CD4-positive, alpha-beta T cell (primary cell): Measurements from ENCODE around the gene NXF2. TPM values are rescaled to one million over a fixed set of nuclear protein-coding genes. Genes with fewer than 3 reads are reported as not detected.
"Not testable (repeated sequence)": the region's sequence is repeated elsewhere in the genome, so short reads cannot be mapped to it uniquely, and the experiment has no call there.

Experiments used
- ATAC-seq: fragments of 200-7000 bp; cut with Tn5 transposase; one replicate; pipeline ENCODE4 v1.10.0; 2022; ENCODE audit warnings: mild to moderate bottlenecking; ENCODE audit not compliant: poor library complexity
- CTCF ChIA-PET: fragments of 350-600 bp; sonication (Branson Sonifier 250); formaldehyde crosslinking; loops from one replicate; lab custom pipeline; 2021; ENCODE audit warnings: antibody characterized with exemption, inconsistent platforms; lab: Charles Lee
- POLR2A ChIA-PET: fragments of 350-600 bp; sonication (Branson Sonifier 250); formaldehyde crosslinking; loops from one replicate; lab custom pipeline; 2021; ENCODE audit warnings: antibody characterized with exemption, inconsistent platforms; lab: Charles Lee
- DNase-seq, 14 experiments: peaks; one replicate each; pipeline ENCODE4 v3.0.0-alpha.2; 2013 to 2020; ENCODE audit warnings: mixed read lengths in 2 of 14
- H3K27ac ChIP-seq, 2 donors: one replicate each; pipeline versions ENCODE4 v1.5.1 to v1.7.0; 2013; ENCODE audit warnings: low read length in 2 of 2, low read depth in 1 of 2, mild to moderate bottlenecking in 1 of 2
- H3K27me3 ChIP-seq, 2 experiments: 1 replicate in 1 of 2; 2 replicates in 1 of 2; pipeline versions ENCODE4 v1.6.1 to v1.7.0; 2013; ENCODE audit warnings: low read length in 2 of 2, control low read depth in 1 of 2, mild to moderate bottlenecking in 1 of 2, moderate library complexity in 1 of 2; ENCODE audit not compliant: insufficient read depth in 2 of 2, control insufficient read depth in 1 of 2
- H3K36me3 ChIP-seq: one replicate; pipeline ENCODE4 v1.6.1; 2013; ENCODE audit warnings: low read length, control low read depth; ENCODE audit not compliant: insufficient read depth
- H3K4me1 ChIP-seq: one replicate; pipeline ENCODE4 v1.6.1; 2013; ENCODE audit warnings: low read length, control low read depth; ENCODE audit not compliant: insufficient read depth
- H3K4me3 ChIP-seq: one replicate; pipeline ENCODE4 v1.5.1; 2013; ENCODE audit warnings: mild to moderate bottlenecking, low read length, moderate library complexity
- H3K9me3 ChIP-seq, 2 experiments: 1 replicate in 1 of 2; 2 replicates in 1 of 2; pipeline versions ENCODE4 v1.6.1 to v1.7.0; 2013; ENCODE audit warnings: low read length in 2 of 2, mild to moderate bottlenecking in 2 of 2, control low read depth in 1 of 2, moderate library complexity in 1 of 2; ENCODE audit not compliant: control insufficient read depth in 1 of 2, insufficient read depth in 1 of 2
- H3K27ac Mint-ChIP-seq: one replicate; pipeline ENCODE4 v1.8.0; 2020; ENCODE audit warnings: mixed read lengths
- H3K27me3 Mint-ChIP-seq: one replicate; pipeline ENCODE4 v1.8.0; 2021; ENCODE audit warnings: mixed read lengths
- H3K36me3 Mint-ChIP-seq: one replicate; pipeline ENCODE4 v1.8.0; 2021; ENCODE audit warnings: low read depth, mixed read lengths
- H3K4me1 Mint-ChIP-seq: one replicate; pipeline ENCODE4 v1.8.0; 2021; ENCODE audit warnings: low read depth, mixed read lengths
- H3K4me3 Mint-ChIP-seq: one replicate; pipeline ENCODE4 v1.8.0; 2020; ENCODE audit warnings: mild to moderate bottlenecking, mixed read lengths
- H3K9me3 Mint-ChIP-seq: one replicate; pipeline ENCODE4 v1.8.0; 2020; ENCODE audit warnings: mixed read lengths
- intact Hi-C, 2 experiments: fragments of 100-400 bp; cut with DNase I in 1 of 2; cut with micrococcal nuclease in 1 of 2; formaldehyde crosslinking; loops; one replicate each; pipeline versions ENCODE4 v1.15.1 to v1.9.0; 2023 to 2025; cut with DNase I, micrococcal nuclease
- polyA plus RNA-seq, 2 donors: library from polyadenylated mRNA; unstranded; fragments of 120-200 nt; gene quantifications; one replicate each; pipeline ENCODE4 v1.2.1, GENCODE V29; 2013
- total RNA-seq, 174 experiments: library from RNA in 2 of 174; stranded (reverse) in 2 of 174; gene quantifications; one replicate each; pipeline ENCODE4 v1.2.3 and lab custom pipeline; 2021 to 2026

Gene NXF2, protein sequence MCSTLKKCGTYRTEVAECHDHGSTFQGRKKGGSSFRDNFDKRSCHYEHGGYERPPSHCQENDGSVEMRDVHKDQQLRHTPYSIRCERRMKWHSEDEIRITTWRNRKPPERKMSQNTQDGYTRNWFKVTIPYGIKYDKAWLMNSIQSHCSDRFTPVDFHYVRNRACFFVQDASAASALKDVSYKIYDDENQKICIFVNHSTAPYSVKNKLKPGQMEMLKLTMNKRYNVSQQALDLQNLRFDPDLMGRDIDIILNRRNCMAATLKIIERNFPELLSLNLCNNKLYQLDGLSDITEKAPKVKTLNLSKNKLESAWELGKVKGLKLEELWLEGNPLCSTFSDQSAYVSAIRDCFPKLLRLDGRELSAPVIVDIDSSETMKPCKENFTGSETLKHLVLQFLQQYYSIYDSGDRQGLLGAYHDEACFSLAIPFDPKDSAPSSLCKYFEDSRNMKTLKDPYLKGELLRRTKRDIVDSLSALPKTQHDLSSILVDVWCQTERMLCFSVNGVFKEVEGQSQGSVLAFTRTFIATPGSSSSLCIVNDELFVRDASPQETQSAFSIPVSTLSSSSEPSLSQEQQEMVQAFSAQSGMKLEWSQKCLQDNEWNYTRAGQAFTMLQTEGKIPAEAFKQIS
- total RNA-seq (not detected), total RNA-seq (lab: John Stamatoyannopoulos, UW) (0 reads per million in 172 experiments)
- not detected for polyA plus RNA-seq (2013, experiment 1 of 2)
- polyA plus RNA-seq (2013, experiment 2 of 2), result not detected

DNA sequence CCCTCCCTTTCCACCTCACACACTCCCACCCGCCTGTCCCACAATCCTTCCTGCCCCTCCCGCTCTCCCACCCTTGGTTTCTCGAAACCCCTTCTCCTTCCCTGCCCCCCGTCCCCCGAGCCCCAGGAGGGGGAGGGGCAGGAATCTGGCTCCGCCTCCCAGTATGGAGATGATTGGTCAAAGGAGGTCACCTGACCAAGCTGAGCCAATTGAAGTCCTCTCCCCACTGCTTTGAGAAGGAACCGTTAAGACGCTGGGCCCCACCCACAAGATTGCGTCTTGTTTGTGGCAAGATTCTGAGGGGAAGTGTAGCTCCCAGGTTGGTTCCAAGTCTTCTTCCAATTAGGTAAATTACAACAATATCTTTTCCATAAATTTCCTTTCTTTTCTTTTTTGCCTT, at the start of gene NXF2:
Gene NXF2 (plus strand): TSS at position 275 of the 400 bp plus-strand sequence. CDS start 59,912 bp downstream, outside the sequence.
- H3K27me3 ChIP-seq, H3K4me1 ChIP-seq, H3K9me3 ChIP-seq, H3K4me1 Mint-ChIP-seq, intact Hi-C loops, CTCF ChIA-PET, H3K27ac ChIP-seq, POLR2A ChIA-PET, H3K4me3 ChIP-seq, H3K9me3 Mint-ChIP-seq, H3K36me3 Mint-ChIP-seq, DNase-seq, H3K4me3 Mint-ChIP-seq, H3K36me3 ChIP-seq, ATAC-seq, H3K27me3 Mint-ChIP-seq, H3K27ac Mint-ChIP-seq: not testable (repeated sequence)

DNA sequence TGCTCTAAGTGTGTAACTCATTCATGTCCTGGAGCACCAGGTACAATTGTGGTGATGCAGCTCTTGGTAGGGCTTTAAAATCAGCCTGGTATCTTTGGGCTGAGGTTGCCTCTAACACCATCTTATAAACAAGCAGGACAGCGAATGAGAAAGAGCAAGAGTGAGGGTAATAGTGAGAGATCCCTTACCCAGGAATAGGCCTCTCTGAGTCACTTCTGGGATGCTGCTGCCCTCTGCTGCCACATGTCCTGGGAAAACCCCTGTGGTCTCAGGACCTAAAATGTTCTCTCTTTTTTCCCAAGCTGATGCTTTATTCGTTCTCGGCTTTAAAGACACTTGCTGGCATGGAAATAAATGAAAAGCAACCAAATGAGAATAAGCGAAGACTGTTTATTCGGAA, 39.0 kb upstream of the NXF2 start:
- POLR2A ChIA-PET, CTCF ChIA-PET, intact Hi-C loops, H3K27me3 Mint-ChIP-seq, H3K4me1 ChIP-seq, DNase-seq, H3K9me3 Mint-ChIP-seq, H3K27ac ChIP-seq, H3K27ac Mint-ChIP-seq, H3K36me3 ChIP-seq, H3K4me1 Mint-ChIP-seq, ATAC-seq, H3K27me3 ChIP-seq, H3K36me3 Mint-ChIP-seq, H3K4me3 Mint-ChIP-seq, H3K9me3 ChIP-seq, H3K4me3 ChIP-seq: not testable (repeated sequence)

DNA sequence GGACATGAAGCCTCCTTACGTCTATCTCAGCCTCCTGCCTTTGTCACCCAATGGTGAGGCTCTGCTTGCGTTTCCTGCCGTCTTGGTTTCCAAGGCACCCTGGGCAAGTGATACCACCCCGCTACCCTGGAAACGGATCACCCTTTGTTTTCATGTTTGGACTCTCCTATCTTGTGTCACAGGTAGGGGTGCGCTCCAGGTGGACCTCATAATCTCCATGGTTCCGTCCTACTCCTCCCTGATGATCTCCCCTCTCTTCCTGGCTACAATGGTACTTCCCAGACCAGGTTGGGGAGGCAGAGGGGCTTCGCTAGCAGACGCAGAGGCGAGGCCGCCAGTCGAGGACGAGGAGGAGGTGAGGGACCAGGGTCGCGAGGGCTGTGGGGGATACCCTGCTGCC, 32.0 kb upstream of the NXF2 start, which contains the start of gene TCP11X1:
Gene TCP11X1 (plus strand): TSS at position 316 of the 400 bp plus-strand sequence.
- H3K9me3 ChIP-seq, H3K4me1 Mint-ChIP-seq, H3K4me3 ChIP-seq, H3K36me3 ChIP-seq, H3K27ac Mint-ChIP-seq, intact Hi-C loops, H3K4me1 ChIP-seq, H3K27me3 ChIP-seq, H3K9me3 Mint-ChIP-seq, POLR2A ChIA-PET, H3K36me3 Mint-ChIP-seq, CTCF ChIA-PET, H3K27me3 Mint-ChIP-seq, ATAC-seq, H3K4me3 Mint-ChIP-seq, DNase-seq, H3K27ac ChIP-seq: not testable (repeated sequence)

DNA sequence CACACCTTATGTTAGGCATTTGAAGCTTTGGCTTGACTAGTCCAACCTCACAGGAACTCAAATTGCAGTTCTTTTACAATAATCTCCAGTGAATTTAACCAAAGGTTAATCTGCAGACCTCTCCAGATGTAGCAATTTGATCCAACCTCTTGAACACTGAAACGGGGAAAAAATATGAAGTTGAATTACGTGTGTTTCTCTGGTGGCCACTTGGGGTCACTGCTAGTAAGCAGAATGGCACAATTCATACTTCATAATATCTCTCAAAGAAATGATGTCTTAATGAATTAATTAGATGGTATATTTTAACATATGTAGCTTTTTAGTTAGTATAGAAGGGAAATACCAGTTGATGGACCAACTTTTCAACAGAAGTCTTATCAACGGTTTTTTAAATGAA, 30.5 kb upstream of the NXF2 start:
- H3K36me3 Mint-ChIP-seq, H3K36me3 ChIP-seq, POLR2A ChIA-PET, H3K27me3 ChIP-seq, CTCF ChIA-PET, DNase-seq, H3K4me3 Mint-ChIP-seq, intact Hi-C loops, H3K4me1 ChIP-seq, H3K4me3 ChIP-seq, H3K27ac ChIP-seq, H3K4me1 Mint-ChIP-seq, H3K27me3 Mint-ChIP-seq, H3K27ac Mint-ChIP-seq, H3K9me3 ChIP-seq, H3K9me3 Mint-ChIP-seq, ATAC-seq: not testable (repeated sequence)

DNA sequence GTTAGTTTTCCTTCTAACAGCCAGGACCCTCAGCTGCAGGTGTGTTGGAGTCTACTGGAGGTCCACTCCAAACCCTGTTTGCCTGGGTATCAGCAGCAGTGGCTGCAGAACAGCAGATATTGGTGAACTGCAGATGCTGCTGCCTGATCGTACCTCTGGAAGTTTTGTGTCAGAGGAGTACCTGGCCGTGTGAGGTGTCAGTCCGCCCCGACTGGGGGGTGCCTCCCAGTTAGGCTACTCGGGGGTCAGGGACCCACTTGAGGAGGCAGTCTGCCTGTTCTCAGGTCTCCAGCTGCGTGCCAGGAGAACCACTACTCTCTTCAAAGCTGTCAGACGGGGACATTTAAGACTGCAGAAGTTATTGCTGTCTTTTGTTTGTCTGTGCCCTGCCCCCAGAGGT, 11.3 kb upstream of the NXF2 start:
- H3K4me1 ChIP-seq, H3K27me3 ChIP-seq, H3K27me3 Mint-ChIP-seq, POLR2A ChIA-PET, H3K27ac Mint-ChIP-seq, CTCF ChIA-PET, H3K4me1 Mint-ChIP-seq, H3K4me3 Mint-ChIP-seq, H3K27ac ChIP-seq, H3K9me3 Mint-ChIP-seq, intact Hi-C loops, ATAC-seq, H3K9me3 ChIP-seq, H3K4me3 ChIP-seq, H3K36me3 Mint-ChIP-seq, DNase-seq, H3K36me3 ChIP-seq: not testable (repeated sequence)

DNA sequence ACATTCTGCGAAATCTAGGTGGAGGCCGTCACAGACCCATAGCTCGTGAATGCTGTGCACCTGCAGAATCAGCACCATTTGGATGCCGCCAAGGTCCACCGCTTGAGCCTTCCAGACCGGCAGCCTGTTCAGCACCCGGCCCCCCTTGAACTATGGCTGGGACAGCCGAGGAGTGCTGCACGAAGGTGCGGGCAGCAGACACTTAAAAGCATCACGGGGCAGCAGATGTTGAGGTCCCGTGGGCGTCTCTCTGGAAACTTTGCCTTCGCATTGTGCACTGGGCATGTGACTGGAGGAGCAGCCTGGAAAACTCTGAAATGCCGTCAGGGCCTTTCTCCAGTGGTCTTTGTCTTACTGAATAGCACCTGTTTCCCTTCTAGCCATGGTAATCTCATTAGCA, 6.7 kb upstream of the NXF2 start:
- H3K36me3 Mint-ChIP-seq, H3K4me1 Mint-ChIP-seq, CTCF ChIA-PET, DNase-seq, H3K9me3 ChIP-seq, H3K4me3 Mint-ChIP-seq, H3K27me3 Mint-ChIP-seq, H3K4me3 ChIP-seq, H3K36me3 ChIP-seq, POLR2A ChIA-PET, H3K27ac ChIP-seq, ATAC-seq, H3K27ac Mint-ChIP-seq, H3K9me3 Mint-ChIP-seq, H3K27me3 ChIP-seq, H3K4me1 ChIP-seq, intact Hi-C loops: not testable (repeated sequence)

DNA sequence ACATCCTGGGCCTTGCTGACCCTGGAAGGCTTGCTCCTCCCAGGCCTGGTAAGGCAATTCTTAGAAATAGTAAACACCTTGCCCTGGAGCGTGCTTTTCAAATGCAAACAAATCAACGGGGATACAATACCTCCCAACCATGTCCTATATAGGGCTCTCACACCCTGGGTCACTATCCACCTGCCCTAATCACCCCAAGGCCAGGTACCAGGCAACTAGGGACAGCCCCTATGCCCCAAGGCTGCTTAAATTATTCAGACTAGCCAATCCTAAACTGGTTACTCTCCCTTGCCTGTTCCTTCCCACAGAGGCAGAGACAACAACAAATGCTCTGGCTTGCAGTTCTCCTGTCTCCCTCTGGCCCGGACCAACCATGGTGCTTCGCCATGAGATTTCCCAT, 25.3 kb downstream of the NXF2 start:
- intact Hi-C loops, H3K9me3 Mint-ChIP-seq, H3K9me3 ChIP-seq, H3K36me3 Mint-ChIP-seq, ATAC-seq, H3K27me3 Mint-ChIP-seq, H3K27ac ChIP-seq, H3K4me1 Mint-ChIP-seq, H3K36me3 ChIP-seq, POLR2A ChIA-PET, CTCF ChIA-PET, H3K4me1 ChIP-seq, H3K4me3 ChIP-seq, H3K27ac Mint-ChIP-seq, H3K27me3 ChIP-seq, H3K4me3 Mint-ChIP-seq, DNase-seq: not testable (repeated sequence)
